Vagina (tissue), 2 donors: ENCODE measurements around the gene LRMDA.

Experiments
- CTCF ChIP-seq, 3 experiments: fragments of 450-650 bp in 2 of 3; fragments of 200-600 bp in 1 of 3; sonication (generic) in 1 of 3; IDR thresholded peaks; one replicate each; pipeline ENCODE4 v1.5.1; 2017 to 2019; ENCODE audit warnings: antibody characterized with exemption in 3 of 3, mild to moderate bottlenecking in 2 of 3, moderate library complexity in 2 of 3
- POLR2A ChIP-seq, 2 donors: fragments of 450-650 bp; IDR thresholded peaks; one replicate each; pipeline ENCODE4 v1.6.1; 2017; ENCODE audit warnings: antibody characterized with exemption in 2 of 2, mild to moderate bottlenecking in 2 of 2, moderate library complexity in 2 of 2
- POLR2AphosphoS5 ChIP-seq, 2 donors: sonication (generic); formaldehyde crosslinking; IDR thresholded peaks; one replicate each; pipeline ENCODE4 v1.9.0; 2017; ENCODE audit warnings: antibody characterized with exemption in 2 of 2, mild to moderate bottlenecking in 2 of 2, low read depth in 1 of 2; ENCODE audit not compliant: insufficient read depth in 1 of 2

- TF ChIP-seq CTCF (IDR thresholded peaks at IDR 0.05), result no peak
- TF ChIP-seq POLR2A (IDR thresholded peaks at IDR 0.05), result no peak
- TF ChIP-seq POLR2AphosphoS5 (IDR thresholded peaks at IDR 0.05; ENCODE audit: insufficient read depth in 1 of 2, low read depth in 1 of 2), result no peak
These were observed 45.1 kb downstream of the LRMDA start for GRCh38 chr10:75476569-75476968.
